Liver (tissue), 3 donors: ENCODE data around the gene INSR.

Experiments used
- ATF3 ChIP-seq: IDR thresholded peaks from 2 replicates; pipeline ENCODE4 v1.6.1; 2016; ENCODE audit warnings: antibody characterized with exemption
- CTCF ChIP-seq: fragments of 150-350 bp; IDR thresholded peaks from 2 replicates; pipeline ENCODE4 v1.5.1; 2017; ENCODE audit warnings: improper control_type of control experiment, low read depth, low read length; ENCODE audit not compliant: missing input control
- GABPA ChIP-seq, 2 donors: IDR thresholded peaks in 1 of 2; conservative IDR thresholded peaks in 1 of 2; 2 replicates each; pipeline ENCODE4 v1.6.1; 2016; ENCODE audit warnings: antibody characterized with exemption in 2 of 2, mild to moderate bottlenecking in 1 of 2, moderate library complexity in 1 of 2
- MAX ChIP-seq: IDR thresholded peaks from 2 replicates; pipeline ENCODE4 v1.6.1; 2016; ENCODE audit warnings: antibody characterized with exemption
- RAD21 ChIP-seq, 2 donors: IDR thresholded peaks; 2 replicates each; pipeline ENCODE4 v1.6.1; 2016; ENCODE audit warnings: antibody characterized with exemption in 2 of 2, mild to moderate bottlenecking in 2 of 2
- REST ChIP-seq: IDR thresholded peaks from 2 replicates; pipeline ENCODE4 v1.6.1; 2016; ENCODE audit warnings: antibody characterized with exemption, mild to moderate bottlenecking
- SP1 ChIP-seq: IDR thresholded peaks from 2 replicates; pipeline ENCODE4 v1.6.1; 2018; ENCODE audit warnings: antibody characterized with exemption, mild to moderate bottlenecking
- TAF1 ChIP-seq: conservative IDR thresholded peaks from 2 replicates; pipeline ENCODE4 v1.6.1; 2016; ENCODE audit warnings: antibody characterized with exemption, mild to moderate bottlenecking
- YY1 ChIP-seq: IDR thresholded peaks from 2 replicates; pipeline ENCODE4 v1.6.1; 2016; ENCODE audit warnings: antibody characterized with exemption, mild to moderate bottlenecking
- ZBTB33 ChIP-seq: IDR thresholded peaks from 2 replicates; pipeline ENCODE4 v1.6.1; 2016; ENCODE audit warnings: antibody characterized with exemption
- donor health status: healthy.
- donor health status: healthy.

GRCh38 chr19:7067716-7068115, 226.5 kb downstream of the INSR start:
- TF ChIP-seq TAF1 (no peak), ZBTB33 (no peak), CTCF (no peak), REST (no peak), GABPA (IDR thresholded peaks at IDR 0.05 in 1 of 2, conservative IDR thresholded peaks at IDR 0.05 in 1 of 2) (no peak), ATF3 (no peak), RAD21 (IDR thresholded peaks at IDR 0.05) (no peak), YY1 (no peak), MAX (no peak), SP1 (no peak)
